Activated CD4-positive, alpha-beta T cell treated with anti-CD3 and anti-CD28 coated beads, Interleukin-2, amount 10 ng/mL, durations not matched to agents 24 days and 14 days (primary cell): ENCODE results near the gene HTR7. TPM values are rescaled to one million over a fixed set of nuclear protein-coding genes. Genes with fewer than 3 reads are reported as not detected.

Source experiments
- DNase-seq: peaks from one replicate; pipeline ENCODE4 v3.0.0; 2022
- H3K27ac Mint-ChIP-seq: one replicate; pipeline ENCODE4 v1.8.0; 2022; ENCODE audit warnings: mild to moderate bottlenecking, mixed read lengths
- H3K27me3 Mint-ChIP-seq: one replicate; pipeline ENCODE4 v1.8.0; 2022; ENCODE audit warnings: mixed read lengths
- H3K36me3 Mint-ChIP-seq: one replicate; pipeline ENCODE4 v1.8.0; 2022; ENCODE audit warnings: low read depth, mild to moderate bottlenecking, mixed read lengths
- H3K4me1 Mint-ChIP-seq: one replicate; pipeline ENCODE4 v1.8.0; 2021; ENCODE audit warnings: mixed read lengths
- H3K4me3 Mint-ChIP-seq: one replicate; pipeline ENCODE4 v1.8.0; 2022; ENCODE audit warnings: mild to moderate bottlenecking, moderate library complexity, mixed read lengths
- H3K9me3 Mint-ChIP-seq: one replicate; pipeline ENCODE4 v1.8.0; 2021; ENCODE audit warnings: mixed read lengths
- intact Hi-C: fragments of 100-400 bp; cut with micrococcal nuclease; formaldehyde crosslinking; loops from one replicate; pipeline ENCODE4 v1.15.1; 2023
- total RNA-seq: library from RNA; stranded (reverse); gene quantifications from 2 replicates; pipeline ENCODE4 v1.2.3, GENCODE V29; 2022

HTR7 gene
- total RNA-seq, 1 donor from 2014 or later: not detected

GRCh38 chr10:90779548-90779947 is 78.3 kb downstream of the HTR7 start:
- no peaks in the 10 kb centered on the region for H3K9me3 Mint-ChIP-seq
- no peaks in the 10 kb centered on the region for H3K36me3 Mint-ChIP-seq
- H3K4me1 Mint-ChIP-seq: no peaks in the 10 kb centered on the region
- peaks cover 6% of the 10 kb centered on the region for H3K27me3 Mint-ChIP-seq
- H3K27ac Mint-ChIP-seq: no peak overlapping the region
- DNase-seq: no peak
- no peak overlapping the region for H3K4me3 Mint-ChIP-seq
- intact Hi-C loops: no loop called here

- H3K27ac Mint-ChIP-seq: no peak overlapping the region
Measured at GRCh38 chr10:90777621-90778020, 80.2 kb downstream of the HTR7 start.

GRCh38 chr10:90775351-90776028 is 82.3 kb downstream of the HTR7 start:
- no peaks in the 10 kb centered on the region for H3K9me3 Mint-ChIP-seq
- no peak overlapping the region for H3K4me3 Mint-ChIP-seq
- peaks cover 4% of the 10 kb centered on the region for H3K27me3 Mint-ChIP-seq
- no peak overlapping the region for H3K27ac Mint-ChIP-seq
- H3K36me3 Mint-ChIP-seq: no peaks in the 10 kb centered on the region
- intact Hi-C loops: no loop called here
- H3K4me1 Mint-ChIP-seq: no peaks in the 10 kb centered on the region
- DNase-seq: no peak

More at GRCh38 chr10:90777621-90778020, 80.2 kb downstream of the HTR7 start:
- Mint-ChIP-seq H3K9me3 (no peaks in the 10 kb centered on the region), H3K4me1 (no peaks in the 10 kb centered on the region), H3K27me3 (peaks cover 6% of the 10 kb centered on the region), H3K36me3 (no peaks in the 10 kb centered on the region), H3K4me3 (no peak overlapping the region)
- intact Hi-C loops: no loop called here
- DNase-seq: no peak

GRCh38 chr10:90769946-90770841 is 87.6 kb downstream of the HTR7 start:
- H3K9me3 Mint-ChIP-seq: no peaks in the 10 kb centered on the region
- intact Hi-C loops: no loop called here
- no peak for DNase-seq
- H3K36me3 Mint-ChIP-seq: no peaks in the 10 kb centered on the region
- H3K27me3 Mint-ChIP-seq: peaks cover 8% of the 10 kb centered on the region
- H3K27ac Mint-ChIP-seq: no peak overlapping the region
- no peak overlapping the region for H3K4me3 Mint-ChIP-seq
- no peaks in the 10 kb centered on the region for H3K4me1 Mint-ChIP-seq

GRCh38 chr10:90751107-90751997 is 106.5 kb downstream of the HTR7 start:
- H3K36me3 Mint-ChIP-seq: no peaks in the 10 kb centered on the region
- H3K27ac Mint-ChIP-seq: no peak overlapping the region
- no peaks in the 10 kb centered on the region for H3K4me1 Mint-ChIP-seq
- H3K9me3 Mint-ChIP-seq: no peaks in the 10 kb centered on the region
- H3K27me3 Mint-ChIP-seq: peaks cover 32% of the 10 kb centered on the region
- intact Hi-C loops: loop anchor here (1.0 to 2.0 kb wide), 2 partner anchors 112 to 119 kb away; partner anchors contain the start of gene RPP30
- peak; percentile 79 for DNase-seq
- H3K4me3 Mint-ChIP-seq: no peak overlapping the region

- Mint-ChIP-seq H3K4me1 (no peaks in the 10 kb centered on the region), H3K27me3 (peaks cover 18% of the 10 kb centered on the region), H3K4me3 (no peak overlapping the region), H3K27ac (no peak overlapping the region), H3K36me3 (no peaks in the 10 kb centered on the region), H3K9me3 (no peaks in the 10 kb centered on the region)
- no peak for DNase-seq
- intact Hi-C loops: no loop called here
Measured at GRCh38 chr10:90746829-90747228, 111.0 kb downstream of the HTR7 start.

- no peaks in the 10 kb centered on the region for H3K9me3 Mint-ChIP-seq
- peaks cover 12% of the 10 kb centered on the region for H3K27me3 Mint-ChIP-seq
- no peaks in the 10 kb centered on the region for H3K36me3 Mint-ChIP-seq
- H3K27ac Mint-ChIP-seq: no peak overlapping the region
- DNase-seq: no peak
- no peak overlapping the region for H3K4me3 Mint-ChIP-seq
- no peaks in the 10 kb centered on the region for H3K4me1 Mint-ChIP-seq
- intact Hi-C loops: no loop called here
Measured at GRCh38 chr10:90745565-90745964, 112.3 kb downstream of the HTR7 start.

- Mint-ChIP-seq H3K4me1 (no peaks in the 10 kb centered on the region), H3K27ac (no peak overlapping the region), H3K27me3 (peaks cover 13% of the 10 kb centered on the region), H3K36me3 (no peaks in the 10 kb centered on the region), H3K4me3 (no peak overlapping the region), H3K9me3 (no peaks in the 10 kb centered on the region)
- intact Hi-C loops: no loop called here
- no peak for DNase-seq
Measured at GRCh38 chr10:90743291-90743690, 114.5 kb downstream of the HTR7 start.

- H3K27me3 Mint-ChIP-seq: peaks cover 10% of the 10 kb centered on the region
Measured at GRCh38 chr10:90741926-90742565, 115.8 kb downstream of the HTR7 start.

GRCh38 chr10:90740265-90740664 is 117.6 kb downstream of the HTR7 start:
- Mint-ChIP-seq H3K36me3 (no peaks in the 10 kb centered on the region), H3K9me3 (no peaks in the 10 kb centered on the region), H3K4me1 (no peaks in the 10 kb centered on the region), H3K27ac (no peak overlapping the region), H3K4me3 (no peak overlapping the region), H3K27me3 (peaks cover 5% of the 10 kb centered on the region)
- intact Hi-C loops: no loop called here
- DNase-seq: no peak

More at GRCh38 chr10:90741926-90742565, 115.8 kb downstream of the HTR7 start:
- Mint-ChIP-seq H3K4me3 (no peak overlapping the region), H3K36me3 (no peaks in the 10 kb centered on the region), H3K9me3 (no peaks in the 10 kb centered on the region), H3K4me1 (no peaks in the 10 kb centered on the region), H3K27ac (no peak overlapping the region)
- intact Hi-C loops: no loop called here
- no peak for DNase-seq

- DNase-seq: no peak
- H3K36me3 Mint-ChIP-seq: no peaks in the 10 kb centered on the region
- H3K4me3 Mint-ChIP-seq: no peak overlapping the region
- intact Hi-C loops: no loop called here
- no peaks in the 10 kb centered on the region for H3K9me3 Mint-ChIP-seq
- peaks cover 3% of the 10 kb centered on the region for H3K27me3 Mint-ChIP-seq
- no peaks in the 10 kb centered on the region for H3K4me1 Mint-ChIP-seq
- no peak overlapping the region for H3K27ac Mint-ChIP-seq
Measured at GRCh38 chr10:90738885-90739284, 119.0 kb downstream of the HTR7 start.

- intact Hi-C loops: no loop called here
- Mint-ChIP-seq H3K27ac (no peak overlapping the region), H3K36me3 (no peaks in the 10 kb centered on the region), H3K9me3 (no peaks in the 10 kb centered on the region), H3K4me3 (no peak overlapping the region), H3K4me1 (no peaks in the 10 kb centered on the region), H3K27me3 (no peaks in the 10 kb centered on the region)
- DNase-seq: no peak
Measured at GRCh38 chr10:90734415-90734814, 123.4 kb downstream of the HTR7 start.

- intact Hi-C loops: no loop called here
- Mint-ChIP-seq H3K36me3 (no peaks in the 10 kb centered on the region), H3K4me1 (no peaks in the 10 kb centered on the region), H3K9me3 (no peaks in the 10 kb centered on the region), H3K27me3 (no peaks in the 10 kb centered on the region), H3K27ac (no peak overlapping the region), H3K4me3 (no peak overlapping the region)
- no peak for DNase-seq
Measured at GRCh38 chr10:90732581-90732980, 125.3 kb downstream of the HTR7 start.
